Tibial artery (tissue), 4 donors: ENCODE data around the gene CDH5.

Experiments used
- DNase-seq, 2 donors: peaks; one replicate each; pipeline ENCODE4 v3.0.0-alpha.2; 2019
- H3K27ac ChIP-seq, 2 donors: fragments of 200-600 bp; sonication (generic) in 1 of 2; 1 replicate in 1 of 2; 2 replicates in 1 of 2; pipeline ENCODE4 v1.5.1; 2018 to 2019; ENCODE audit warnings: mild to moderate bottlenecking in 1 of 2
- H3K27me3 ChIP-seq, 2 donors: fragments of 200-600 bp; sonication (generic) in 1 of 2; one replicate each; pipeline versions ENCODE4 v1.5.1 to v1.6.0; 2016 to 2019
- H3K36me3 ChIP-seq, 3 donors: fragments of 200-600 bp; sonication (generic) in 2 of 3; one replicate each; pipeline ENCODE4 v1.5.1; 2016 to 2019; ENCODE audit warnings: mild to moderate bottlenecking in 2 of 3
- H3K4me1 ChIP-seq, 4 donors: fragments of 200-600 bp; sonication (generic) in 2 of 4; 1 replicate in 3 of 4; 2 replicates in 1 of 4; pipeline ENCODE4 v1.5.1; 2016 to 2019
- H3K4me3 ChIP-seq, 2 donors: fragments of 200-600 bp; sonication (generic) in 1 of 2; 1 replicate in 1 of 2; 2 replicates in 1 of 2; pipeline ENCODE4 v1.5.1; 2018 to 2019; ENCODE audit warnings: mild to moderate bottlenecking in 2 of 2
- H3K9me3 ChIP-seq, 3 donors: fragments of 200-600 bp; sonication (generic) in 1 of 3; one replicate each; pipeline ENCODE4 v1.5.1; 2016 to 2019
- CTCF ChIP-seq, 2 experiments: fragments of 200-600 bp in 1 of 2; fragments of 450-650 bp in 1 of 2; IDR thresholded peaks; one replicate each; pipeline ENCODE4 v1.5.1; 2017 to 2019; ENCODE audit warnings: antibody characterized with exemption in 2 of 2, mild to moderate bottlenecking in 1 of 2, moderate library complexity in 1 of 2
- intact Hi-C: fragments of 100-400 bp; cut with DNase I; formaldehyde crosslinking; loops from one replicate; pipeline ENCODE4 v1.15.0; 2023; ENCODE audit warnings: low total_unique reads

Gene CDH5

DNA sequence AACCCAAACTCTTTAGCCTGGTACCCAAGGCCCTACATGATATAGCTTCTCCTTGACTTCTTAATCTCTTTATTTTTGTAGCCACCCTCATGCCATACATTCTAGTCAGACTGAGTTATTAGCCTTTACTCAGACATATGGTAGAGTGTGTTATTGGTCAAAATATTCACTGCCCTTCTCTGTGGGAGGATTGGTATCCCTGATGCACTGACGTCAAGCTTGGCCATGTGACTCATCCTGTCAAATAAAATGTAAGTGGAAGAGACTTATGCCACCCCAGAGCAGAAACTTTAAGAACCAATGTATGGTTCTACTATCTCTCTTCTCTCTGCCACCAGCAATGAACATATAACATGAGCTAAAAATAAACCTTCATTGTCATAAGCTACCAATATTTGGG lies 48.4 kb downstream of the CDH5 start:
- Histone ChIP-seq H3K4me1 (no peaks in the 10 kb centered on the region), H3K4me3 (no peak overlapping the region), H3K36me3 (no peaks in the 10 kb centered on the region), H3K9me3 (no peaks in the 10 kb centered on the region), H3K27me3 (peaks cover 0 to 20% of the 10 kb centered on the region in 2 donors), H3K27ac (no peak overlapping the region)
- no peak for TF ChIP-seq CTCF (IDR thresholded peaks at IDR 0.05)
- no peak for DNase-seq
- intact Hi-C loops, result no loop called here

DNA sequence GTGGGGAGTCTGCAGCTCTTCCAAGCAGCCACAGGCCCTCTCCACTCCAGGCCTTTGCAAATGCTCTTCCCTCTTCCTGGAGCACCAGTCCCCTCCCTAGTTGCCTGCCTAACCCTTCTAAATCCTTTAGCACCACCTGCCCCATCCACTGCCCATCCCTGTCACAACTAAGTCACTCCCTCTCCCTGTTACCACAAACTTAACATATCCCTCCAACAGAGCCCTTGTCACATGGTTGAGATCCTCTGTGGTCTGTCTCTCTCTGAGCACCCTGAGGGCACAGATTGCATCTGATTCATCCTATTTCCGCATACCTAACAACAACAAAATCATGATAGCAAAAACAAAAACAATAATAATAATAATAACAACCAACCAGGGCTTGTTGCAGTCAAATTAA lies 49.6 kb downstream of the CDH5 start:
- peaks cover 0 to 15% of the 10 kb centered on the region in 2 donors for H3K27me3 ChIP-seq
- intact Hi-C loops, result no loop called here
- no peak for DNase-seq
- no peaks in the 10 kb centered on the region for H3K4me1 ChIP-seq
- H3K36me3 ChIP-seq, result no peaks in the 10 kb centered on the region
- TF ChIP-seq CTCF (IDR thresholded peaks at IDR 0.05), result no peak
- no peaks in the 10 kb centered on the region for H3K9me3 ChIP-seq
- no peak overlapping the region for H3K27ac ChIP-seq
- no peak overlapping the region for H3K4me3 ChIP-seq

- intact Hi-C loops, result no loop called here
- TF ChIP-seq CTCF (IDR thresholded peaks at IDR 0.05), result no peak
- Histone ChIP-seq H3K9me3 (no peaks in the 10 kb centered on the region), H3K27me3 (peaks cover 0 to 20% of the 10 kb centered on the region in 2 donors), H3K36me3 (no peaks in the 10 kb centered on the region), H3K27ac (no peak overlapping the region), H3K4me3 (no peak overlapping the region), H3K4me1 (no peaks in the 10 kb centered on the region)
- no peak for DNase-seq
Measured at GRCh38 chr16:66416939-66417700, 50.6 kb downstream of the CDH5 start.

DNA sequence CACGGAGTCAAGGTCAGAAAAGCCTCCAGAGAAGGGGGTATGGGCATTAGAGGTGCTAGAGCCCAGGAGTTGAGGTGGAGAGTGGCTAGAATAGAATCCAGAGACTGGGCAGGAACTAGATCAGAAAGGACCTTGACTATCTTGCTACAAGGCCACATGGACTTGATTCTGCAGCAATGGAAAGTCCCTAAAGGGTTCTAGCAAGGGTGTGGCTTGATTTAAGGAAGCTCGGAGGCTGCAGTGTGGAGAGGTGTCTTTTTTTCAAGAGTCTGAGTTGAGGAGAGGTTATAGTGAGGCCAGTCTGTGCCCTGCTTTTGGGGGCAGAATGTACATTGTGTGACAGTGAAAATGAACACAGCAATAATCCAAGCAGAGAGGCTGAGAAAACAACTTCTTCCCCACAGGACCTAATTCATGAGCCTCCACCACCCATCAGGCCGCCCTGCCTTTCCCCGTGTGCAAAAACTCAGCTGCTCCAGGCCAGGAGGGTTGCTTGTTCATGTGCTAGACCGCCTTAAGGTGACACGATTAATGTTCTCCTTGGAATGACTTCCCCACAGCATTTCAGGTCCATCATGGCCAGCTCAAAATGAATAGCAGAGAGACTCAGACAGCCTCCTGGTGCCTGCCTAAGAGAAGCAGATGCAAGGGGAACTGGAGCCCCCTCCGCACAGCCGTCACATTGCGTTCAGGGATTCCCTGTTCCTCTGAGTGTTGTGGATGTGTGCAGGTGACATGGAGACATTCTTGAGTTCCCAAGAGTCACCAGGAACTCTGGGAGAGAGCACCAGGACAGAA lies 51.9 kb downstream of the CDH5 start:
- Histone ChIP-seq H3K27me3 (peaks cover 0 to 20% of the 10 kb centered on the region in 2 donors), H3K9me3 (no peaks in the 10 kb centered on the region), H3K36me3 (no peaks in the 10 kb centered on the region), H3K4me1 (no peaks in the 10 kb centered on the region), H3K27ac (no peak overlapping the region), H3K4me3 (no peak overlapping the region)
- no peak for TF ChIP-seq CTCF (IDR thresholded peaks at IDR 0.05)
- DNase-seq, result no peak
- intact Hi-C loops, result no loop called here

DNA sequence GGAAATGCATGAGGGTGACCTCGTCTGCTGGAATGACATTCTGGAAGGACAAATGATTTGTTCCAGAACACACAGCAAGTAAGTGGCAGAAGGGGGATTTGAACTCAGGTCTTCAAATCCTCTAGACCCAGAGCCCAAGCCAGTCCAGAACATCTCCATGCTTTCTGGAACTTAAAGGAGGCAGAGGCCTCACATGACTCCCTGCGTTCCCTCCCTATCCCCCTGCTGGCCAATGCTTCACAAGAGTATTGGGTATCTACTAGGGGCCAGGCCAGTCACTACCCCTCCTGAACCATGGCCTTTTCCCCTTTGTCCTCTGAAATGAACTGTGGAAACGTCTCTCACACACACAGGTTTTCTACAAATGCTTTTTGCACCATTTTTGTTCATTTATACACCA lies 53.0 kb downstream of the CDH5 start:
- TF ChIP-seq CTCF (IDR thresholded peaks at IDR 0.05), result no peak
- Histone ChIP-seq H3K4me1 (no peaks in the 10 kb centered on the region), H3K27me3 (peaks cover 0 to 20% of the 10 kb centered on the region in 2 donors), H3K27ac (no peak overlapping the region), H3K9me3 (no peaks in the 10 kb centered on the region), H3K36me3 (no peaks in the 10 kb centered on the region), H3K4me3 (no peak overlapping the region)
- intact Hi-C loops, result no loop called here
- DNase-seq, result no peak
